MM.1S (cell line): ENCODE data around the gene CASP9.

Source experiments
- CTCF ChIP-seq: fragments of 300-600 bp; sonication (generic); IDR thresholded peaks from 2 replicates; pipeline ENCODE4 v1.5.1; 2016; ENCODE audit warnings: antibody characterized with exemption, low read length, mixed read lengths
- EZH2 ChIP-seq: fragments of 300-600 bp; sonication (generic); optimal IDR thresholded peaks from 2 replicates; pipeline ENCODE3; 2017; ENCODE audit warnings: low read depth, mild to moderate bottlenecking, antibody characterized with exemption, low read length, mixed read lengths

GRCh38 chr1:15443281-15443680, 80.7 kb downstream of the CASP9 start:
- TF ChIP-seq EZH2 (no peak), CTCF (no peak)
